GM19351 (cell line): ENCODE data around the gene TMEM260.

Experiments used
- ATAC-seq: cut with Tn5 transposase; IDR thresholded peaks from one replicate; pipeline ENCODE4 v1.9.1; 2021; ENCODE audit warnings: mild to moderate bottlenecking, moderate library complexity; ENCODE audit not compliant: unreplicated experiment

The TMEM260 gene

GRCh38 chr14:56579345-56580220, at the start of gene TMEM260:
TSS of gene TMEM260 (plus strand) at chr14:56579798. CDS start at chr14:56579915, 117 bp downstream.
- ATAC-seq, result peak; percentile 84

- ATAC-seq, result no peak
Observed at GRCh38 chr14:56532546-56532945, 47.1 kb upstream of the TMEM260 start.

DNA sequence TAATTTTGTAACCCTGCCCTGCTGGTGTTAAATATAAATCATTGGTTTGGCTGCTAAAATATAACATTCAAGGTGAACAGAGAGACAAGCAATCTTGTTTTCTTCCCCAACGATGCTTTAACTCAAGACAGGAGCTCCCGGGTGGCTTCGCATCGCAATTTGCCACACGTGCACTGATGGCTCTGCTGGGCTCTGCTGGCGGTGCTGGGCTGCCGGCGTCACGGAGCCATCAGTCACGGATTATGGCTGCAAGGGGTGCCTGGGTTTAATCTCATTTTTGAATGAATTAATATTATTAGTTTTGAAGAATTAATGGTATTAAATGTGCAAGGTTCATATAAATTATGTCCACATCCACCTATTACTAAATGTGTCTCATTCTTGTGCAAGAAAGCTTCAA, 44.9 kb upstream of the TMEM260 start:
- ATAC-seq, result no peak

DNA sequence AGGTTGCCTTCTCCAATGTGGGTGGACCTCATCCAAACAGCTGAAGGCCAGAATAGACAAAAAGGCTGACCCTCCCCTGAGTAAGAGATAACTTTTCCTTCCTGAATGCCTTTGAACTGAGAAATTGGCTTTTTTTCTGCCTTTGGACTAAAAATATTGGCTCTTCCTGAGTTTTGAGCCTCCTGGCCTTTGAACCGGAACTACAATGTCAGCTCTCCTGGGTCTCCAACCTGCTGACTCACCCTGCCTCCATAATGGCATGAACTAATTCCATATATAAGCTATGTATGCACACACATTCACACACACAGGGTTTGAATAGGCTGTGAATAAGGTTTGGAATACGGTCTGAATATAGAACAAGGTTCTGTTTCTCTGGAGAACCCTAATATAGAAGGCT, 39.7 kb upstream of the TMEM260 start:
- ATAC-seq, result no peak

GRCh38 chr14:56543436-56543835, 36.2 kb upstream of the TMEM260 start:
- no peak for ATAC-seq

GRCh38 chr14:56549721-56550120, 29.9 kb upstream of the TMEM260 start:
- ATAC-seq, result no peak

DNA sequence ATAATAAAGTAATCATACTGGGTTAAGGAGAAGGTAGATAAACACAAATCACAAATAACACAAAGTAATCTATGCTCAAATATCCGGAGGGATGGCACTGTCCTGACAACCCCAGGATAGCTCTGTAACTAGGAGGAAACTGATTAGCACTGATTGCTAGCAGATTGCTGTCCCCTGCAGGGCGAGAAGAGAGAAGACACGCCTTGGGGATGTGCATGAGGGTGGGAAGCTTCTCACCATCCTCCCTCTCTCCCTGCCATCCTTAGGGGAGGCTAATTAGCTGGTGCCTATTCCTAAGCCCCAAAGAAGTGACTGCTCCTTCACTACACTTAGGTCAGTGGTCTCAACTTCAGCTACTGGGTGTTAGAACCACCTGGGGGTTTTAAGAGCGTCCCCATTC, 27.0 kb upstream of the TMEM260 start:
- ATAC-seq, result no peak

DNA sequence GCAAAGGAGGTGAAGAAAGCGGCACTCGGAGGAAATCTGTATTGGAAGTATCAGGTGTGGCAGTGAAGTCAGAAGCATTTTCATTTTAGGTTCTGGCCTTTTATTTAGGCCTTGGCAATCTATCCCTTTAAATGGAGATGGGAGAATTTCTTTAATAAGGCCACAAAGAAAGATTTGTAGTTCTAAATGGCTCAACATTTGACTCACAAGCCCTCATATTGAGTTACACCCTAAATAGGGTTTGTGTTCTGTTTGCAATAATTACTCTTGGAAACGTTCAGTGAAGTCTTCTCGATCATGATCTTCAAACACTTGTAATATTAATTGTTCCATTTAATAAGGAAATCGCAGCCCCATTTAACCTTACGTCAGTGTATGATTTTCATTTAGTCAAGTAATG, 25.3 kb upstream of the TMEM260 start:
- no peak for ATAC-seq

GRCh38 chr14:56555921-56556570, 23.6 kb upstream of the TMEM260 start:
- no peak for ATAC-seq

- ATAC-seq, result no peak
Observed at GRCh38 chr14:56559182-56559581, 20.4 kb upstream of the TMEM260 start.

- no peak for ATAC-seq
Observed at GRCh38 chr14:56561606-56562005, 18.0 kb upstream of the TMEM260 start.

- ATAC-seq, result no peak
Observed at GRCh38 chr14:56562883-56563282, 16.7 kb upstream of the TMEM260 start.

GRCh38 chr14:56569174-56569573, 10.4 kb upstream of the TMEM260 start:
- no peak for ATAC-seq

GRCh38 chr14:56570295-56570694, 9.3 kb upstream of the TMEM260 start:
- no peak for ATAC-seq

DNA sequence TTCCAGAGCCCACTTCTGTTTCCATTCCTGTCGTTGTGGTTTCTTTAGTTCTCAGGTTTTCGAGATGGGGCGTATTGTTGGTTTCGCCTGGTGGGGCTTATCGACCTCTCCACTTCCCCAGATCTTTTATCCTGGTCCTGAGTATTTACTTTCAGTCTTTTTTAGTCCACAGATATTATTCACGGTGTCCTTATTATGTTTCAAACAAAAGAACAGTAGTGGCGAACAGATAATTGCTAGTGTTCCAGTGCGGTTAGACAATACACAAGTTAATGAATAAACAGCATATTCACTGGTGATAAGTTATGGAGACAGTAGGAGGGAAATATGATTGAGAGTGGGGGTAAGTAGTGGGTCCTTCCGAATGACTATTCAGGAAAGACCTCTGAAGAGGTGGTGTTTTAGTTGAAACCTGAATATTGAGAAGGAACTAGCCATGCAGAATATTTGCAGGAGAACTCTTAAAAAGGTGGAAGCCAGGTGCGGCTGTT, 668 bp downstream of the TMEM260 start:
- no peak for ATAC-seq

DNA sequence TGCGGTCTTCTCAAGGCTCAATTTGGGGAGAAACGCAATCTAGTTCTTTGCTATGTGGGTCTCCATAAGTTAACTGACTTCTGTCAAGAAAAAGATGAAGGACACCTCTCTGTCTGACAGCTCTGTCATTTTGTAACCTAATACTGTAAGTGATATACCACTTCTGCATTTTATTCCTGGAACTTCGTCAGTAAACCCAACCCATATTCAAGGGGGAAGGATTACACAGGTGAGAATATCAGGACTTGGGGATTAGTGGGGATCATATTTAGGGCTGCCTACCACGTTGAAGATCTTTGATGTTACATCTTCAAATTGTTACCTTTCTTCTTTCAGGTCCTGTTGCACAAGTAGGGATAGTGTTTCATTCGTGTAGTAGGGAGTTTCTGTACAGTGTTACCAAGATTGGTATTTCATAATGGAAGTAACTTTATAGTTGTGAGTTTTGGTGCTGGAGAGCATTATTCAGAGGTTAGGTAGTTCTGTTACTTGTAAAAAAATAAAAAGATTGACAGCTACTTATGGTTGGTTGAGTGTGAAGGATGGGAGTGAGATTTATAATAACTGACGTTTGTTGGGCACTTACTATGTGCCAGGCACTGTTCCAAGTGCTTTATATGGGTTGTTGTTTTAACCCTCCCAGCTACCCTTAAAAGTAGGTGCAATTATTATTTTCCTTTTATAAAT, 1.6 kb downstream of the TMEM260 start:
- no peak for ATAC-seq

GRCh38 chr14:56585461-56586084, 6.0 kb downstream of the TMEM260 start:
- no peak for ATAC-seq

DNA sequence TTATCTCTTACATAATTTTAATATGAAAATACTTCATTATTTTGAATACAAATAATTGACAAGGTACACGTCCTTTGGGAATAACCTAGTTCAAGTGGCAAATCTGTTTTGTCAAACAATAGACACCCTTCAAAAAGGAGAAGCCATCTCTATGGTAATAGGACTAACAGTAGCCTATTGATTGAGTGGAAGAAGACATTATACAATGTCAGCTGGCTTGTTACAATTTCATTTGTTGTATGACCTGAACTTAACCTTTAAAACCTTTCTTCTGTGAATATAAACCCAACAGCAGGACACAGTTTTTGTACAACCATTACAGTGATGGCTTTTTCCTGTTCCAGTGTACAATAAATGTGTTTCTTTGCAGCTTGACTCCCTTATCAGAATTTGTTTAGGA, 8.1 kb downstream of the TMEM260 start:
- ATAC-seq, result no peak

DNA sequence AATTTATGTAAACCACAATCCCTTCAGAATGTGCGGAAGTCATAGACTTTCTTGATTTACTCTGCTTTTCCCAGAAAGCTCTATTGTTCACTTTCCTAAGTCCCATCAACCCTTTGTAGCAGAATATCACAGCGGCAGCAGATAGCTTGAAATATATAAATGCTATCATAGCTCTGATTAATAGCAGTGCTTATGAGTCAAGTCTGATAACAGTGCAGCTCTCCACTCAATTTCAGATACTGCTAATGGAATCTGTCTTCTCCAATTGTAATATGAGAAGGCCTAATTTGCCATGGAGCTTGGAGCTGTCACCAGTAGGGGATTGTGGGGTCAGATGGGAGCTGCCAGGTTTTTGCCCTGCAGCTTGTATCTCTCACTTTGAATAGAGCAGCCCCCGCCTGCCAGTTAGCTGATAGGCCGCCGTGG, 10.9 kb downstream of the TMEM260 start:
- ATAC-seq, result no peak

DNA sequence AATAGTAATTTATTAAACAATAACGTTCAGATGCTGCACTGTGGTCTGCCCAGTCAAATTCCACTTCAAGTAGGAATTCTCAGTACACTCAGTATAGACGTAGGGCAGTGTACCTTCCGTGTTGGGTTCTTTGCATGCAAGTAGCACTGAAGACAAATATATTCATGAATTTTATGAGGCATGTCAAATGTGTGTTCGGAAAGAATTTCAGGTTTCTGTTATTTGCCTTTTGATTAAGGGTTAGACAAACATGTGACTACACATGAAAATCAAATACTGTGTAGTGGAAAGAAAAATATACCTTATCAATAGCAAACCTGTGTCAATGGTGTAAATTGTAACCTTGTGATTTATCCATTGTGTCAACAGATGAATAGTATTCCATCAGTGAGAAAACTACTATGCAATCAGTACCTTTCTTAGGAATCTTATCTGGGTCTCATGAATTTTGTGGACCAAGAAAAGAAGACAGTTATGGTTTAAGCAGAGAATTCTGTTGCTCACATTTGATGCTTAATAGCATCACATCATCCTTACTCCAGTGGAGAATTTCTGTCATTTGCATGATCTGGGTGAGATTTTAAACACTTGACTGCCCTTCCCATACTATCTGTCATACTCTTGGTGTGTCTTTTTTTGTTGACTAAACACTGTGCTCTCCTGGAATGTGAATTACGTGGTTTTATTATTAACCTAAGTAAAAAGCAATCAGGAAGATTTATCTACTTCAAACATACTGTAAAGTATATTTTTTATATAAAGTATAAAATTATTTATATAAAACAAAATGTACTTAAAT, 13.3 kb downstream of the TMEM260 start:
- ATAC-seq, result no peak
